Amniotic stem cell (primary cell): ENCODE measurements around the gene SASS6.

Source experiments
- DNase-seq: peaks from one replicate; lab custom pipeline; 2025; lab: John Stamatoyannopoulos, UW

SASS6 gene, protein sequence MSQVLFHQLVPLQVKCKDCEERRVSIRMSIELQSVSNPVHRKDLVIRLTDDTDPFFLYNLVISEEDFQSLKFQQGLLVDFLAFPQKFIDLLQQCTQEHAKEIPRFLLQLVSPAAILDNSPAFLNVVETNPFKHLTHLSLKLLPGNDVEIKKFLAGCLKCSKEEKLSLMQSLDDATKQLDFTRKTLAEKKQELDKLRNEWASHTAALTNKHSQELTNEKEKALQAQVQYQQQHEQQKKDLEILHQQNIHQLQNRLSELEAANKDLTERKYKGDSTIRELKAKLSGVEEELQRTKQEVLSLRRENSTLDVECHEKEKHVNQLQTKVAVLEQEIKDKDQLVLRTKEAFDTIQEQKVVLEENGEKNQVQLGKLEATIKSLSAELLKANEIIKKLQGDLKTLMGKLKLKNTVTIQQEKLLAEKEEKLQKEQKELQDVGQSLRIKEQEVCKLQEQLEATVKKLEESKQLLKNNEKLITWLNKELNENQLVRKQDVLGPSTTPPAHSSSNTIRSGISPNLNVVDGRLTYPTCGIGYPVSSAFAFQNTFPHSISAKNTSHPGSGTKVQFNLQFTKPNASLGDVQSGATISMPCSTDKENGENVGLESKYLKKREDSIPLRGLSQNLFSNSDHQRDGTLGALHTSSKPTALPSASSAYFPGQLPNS

DNA sequence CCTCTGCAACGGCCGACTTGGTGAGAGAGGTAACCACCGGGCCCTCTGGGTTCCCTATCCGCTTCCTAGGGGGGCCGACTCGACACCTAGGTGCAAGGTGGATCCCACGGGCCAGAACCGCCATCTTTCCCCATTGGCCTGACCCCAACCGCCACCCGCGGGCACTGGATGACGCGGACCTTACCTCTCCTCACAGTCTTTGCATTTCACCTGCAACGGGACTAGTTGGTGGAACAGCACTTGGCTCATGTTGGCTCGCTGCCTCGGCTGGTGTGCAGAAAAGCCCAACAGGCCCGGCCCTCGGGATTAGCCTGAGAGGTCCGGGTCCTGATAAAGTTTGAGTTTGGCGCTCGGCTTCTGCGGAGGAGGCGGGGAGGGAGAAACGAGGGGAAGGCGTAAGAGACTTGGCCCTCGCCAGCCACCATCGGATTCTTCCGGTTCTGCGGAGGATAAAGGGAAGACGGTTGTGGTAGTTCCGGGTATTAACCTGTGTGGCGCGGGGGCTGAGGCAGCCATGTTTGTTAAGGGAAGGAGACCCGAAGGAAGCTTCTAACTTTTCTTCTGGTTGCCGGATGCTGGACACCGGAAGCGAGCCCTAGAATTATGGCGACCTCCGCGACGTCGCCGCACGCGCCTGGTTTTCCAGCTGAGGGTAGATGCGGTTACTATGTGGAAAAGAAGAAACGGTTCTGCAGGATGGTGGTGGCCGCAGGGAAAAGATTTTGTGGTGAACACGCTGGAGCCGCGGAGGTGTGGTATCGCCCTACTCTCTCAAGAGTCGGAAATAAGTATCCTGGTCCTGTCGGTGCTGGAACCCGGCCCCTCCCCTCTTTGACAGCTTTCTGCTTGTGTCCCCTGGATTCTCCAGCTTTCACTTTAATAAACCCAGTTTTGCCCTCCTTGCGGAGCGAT lies at the start of gene SASS6, which contains the start of gene TRMT13:
TSS of gene SASS6 (minus strand) at position 365 of the 912 bp plus-strand sequence. CDS start at position 249, 116 bp downstream.
TSS of gene TRMT13 (plus strand) at position 598 of the 912 bp plus-strand sequence. CDS start at position 604, 6 bp downstream.
- peak; percentile 96 for DNase-seq

DNA sequence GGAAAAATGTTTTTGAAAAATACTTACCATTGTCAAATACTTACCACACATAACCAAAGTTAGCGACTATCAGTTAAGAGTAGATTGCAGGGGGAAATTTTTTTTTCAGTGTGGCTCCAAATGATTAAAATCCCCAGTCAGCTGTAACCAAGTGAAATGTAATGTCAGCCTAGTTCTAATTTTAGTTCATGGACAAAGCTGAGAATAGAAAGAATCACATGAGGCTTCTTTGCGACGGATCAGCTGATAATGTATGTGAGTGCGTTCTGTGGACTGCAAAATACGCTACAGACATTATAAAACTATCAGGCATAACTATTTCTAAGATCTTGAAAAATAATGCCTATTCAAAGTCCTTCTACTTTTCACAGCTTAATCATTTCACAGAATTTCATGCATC lies 45.4 kb upstream of the SASS6 start, which contains the start of gene LRRC39:
TSS of gene LRRC39 (minus strand) at position 166 of the 400 bp plus-strand sequence. CDS start 9,740 bp downstream, outside the sequence.
- DNase-seq = no peak

DNA sequence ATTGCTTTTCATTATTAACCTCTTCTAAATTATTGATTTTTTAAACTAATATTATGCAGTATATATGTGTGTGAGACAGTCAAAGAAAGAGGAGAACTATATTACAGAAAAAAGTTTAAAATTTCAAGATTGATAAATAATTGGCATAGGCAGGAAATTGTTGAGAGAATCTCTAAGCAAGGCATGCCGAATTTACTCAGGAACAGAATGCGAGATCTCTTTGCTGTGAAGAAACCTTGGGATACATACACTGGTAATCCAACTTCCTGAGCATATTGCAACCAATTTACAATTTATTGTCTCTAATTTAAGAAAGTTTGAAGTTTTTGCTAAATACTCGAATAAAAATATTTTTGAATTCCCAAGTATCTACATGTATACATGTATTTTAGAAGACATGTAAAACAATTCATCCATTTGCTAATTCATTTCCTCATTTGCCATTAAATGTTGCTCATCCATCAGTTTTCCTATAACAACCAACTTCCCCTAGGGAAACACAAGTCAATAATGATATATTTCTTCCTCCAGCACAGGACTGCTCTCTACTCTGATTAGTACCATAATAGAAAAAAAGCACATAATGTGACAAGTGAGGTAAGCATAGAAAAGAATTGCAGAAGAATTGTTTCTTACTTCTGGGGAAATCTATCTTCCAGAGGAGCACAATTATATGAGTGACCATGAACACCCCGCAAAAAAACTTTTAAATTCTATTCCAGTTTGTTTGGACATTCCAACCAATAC lies 44.7 kb upstream of the SASS6 start:
- DNase-seq = no peak

- DNase-seq = no peak
Observed at GRCh38 chr1:100168051-100168450, 35.3 kb upstream of the SASS6 start.

- DNase-seq = no peak
Observed at GRCh38 chr1:100164702-100165101, 32.0 kb upstream of the SASS6 start.

- no peak for DNase-seq
Observed at GRCh38 chr1:100164216-100164615, 31.5 kb upstream of the SASS6 start.

- no peak for DNase-seq
Observed at GRCh38 chr1:100162881-100163280, 30.2 kb upstream of the SASS6 start.

DNA sequence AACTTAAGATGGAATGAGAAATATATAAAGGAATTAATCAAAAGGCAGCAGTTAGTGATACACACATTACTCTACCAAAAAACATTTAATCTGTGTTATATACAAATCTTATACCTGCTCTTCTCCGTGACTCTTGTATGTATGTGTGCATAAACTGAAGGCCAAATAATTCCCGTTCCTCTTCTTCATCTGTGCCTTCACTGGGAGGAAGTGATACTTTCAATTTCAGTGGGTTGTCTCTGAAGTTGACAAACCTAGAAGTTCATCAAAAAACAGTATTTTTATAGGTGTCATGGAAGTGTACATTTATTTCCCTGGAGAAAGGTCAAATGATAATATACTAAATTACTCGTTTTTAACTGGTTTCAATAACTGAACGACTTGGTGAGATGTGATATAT lies 19.5 kb upstream of the SASS6 start:
- DNase-seq = no peak

DNA sequence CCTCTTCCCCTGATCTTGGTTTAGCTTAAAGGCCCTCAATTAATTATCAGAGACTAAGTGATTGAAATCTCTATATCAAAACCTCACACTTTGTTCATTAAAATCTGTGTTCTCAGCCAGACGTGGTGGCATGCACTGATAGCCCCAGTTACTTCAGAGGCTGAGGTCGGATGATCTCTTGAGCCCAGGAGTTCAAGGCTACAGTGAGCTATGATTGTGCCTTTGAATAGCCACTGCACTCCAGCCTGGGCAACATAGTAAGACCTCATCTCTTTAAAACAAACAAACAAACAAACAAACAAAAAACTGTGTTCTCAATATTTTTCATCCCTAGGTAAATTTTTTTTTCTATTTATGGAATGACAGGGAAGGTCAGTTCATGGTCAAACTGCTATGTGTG lies 18.9 kb upstream of the SASS6 start:
- no peak for DNase-seq

GRCh38 chr1:100147875-100148274 lies 15.1 kb upstream of the SASS6 start:
- no peak for DNase-seq

GRCh38 chr1:100146958-100147357 lies 14.2 kb upstream of the SASS6 start:
- DNase-seq = no peak

DNA sequence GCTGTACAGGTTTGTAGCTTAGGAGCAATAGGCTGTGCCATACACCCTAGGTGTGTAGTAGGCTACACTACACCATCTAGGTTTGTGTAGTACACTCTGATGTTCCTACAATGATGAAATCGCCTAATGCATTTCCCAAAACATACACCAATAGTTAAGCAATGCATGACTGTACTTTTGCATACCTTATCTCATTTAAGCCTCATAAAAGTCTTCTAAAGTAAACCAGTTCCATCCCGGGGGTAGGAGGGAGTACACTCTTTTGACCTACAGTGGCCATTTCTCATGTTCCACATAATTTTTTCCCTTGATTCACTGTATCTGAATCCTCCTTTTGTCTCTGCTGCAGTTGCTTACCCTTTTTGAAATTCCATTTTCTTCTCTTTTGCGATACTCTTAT lies 12.4 kb upstream of the SASS6 start:
- no peak for DNase-seq

DNA sequence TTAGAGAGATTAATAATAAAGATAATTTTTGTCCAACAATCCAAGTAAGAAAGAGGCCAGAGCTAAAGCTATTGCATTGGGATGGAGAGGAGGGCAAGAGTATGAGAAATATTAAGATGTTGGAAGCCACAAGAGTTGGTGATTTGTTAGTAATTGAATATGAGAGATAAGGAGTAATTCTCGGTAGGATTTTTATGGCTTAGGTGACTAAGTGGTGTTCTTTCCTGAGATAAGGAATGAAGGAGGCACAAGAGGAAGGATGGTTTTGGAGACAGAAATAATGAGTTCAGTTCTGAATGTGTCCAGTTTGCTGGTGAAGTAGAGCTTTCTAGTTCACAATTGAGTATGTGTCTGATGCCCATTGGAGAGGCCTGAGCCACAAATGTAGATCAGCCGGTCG lies 9.6 kb upstream of the SASS6 start:
- no peak for DNase-seq

DNA sequence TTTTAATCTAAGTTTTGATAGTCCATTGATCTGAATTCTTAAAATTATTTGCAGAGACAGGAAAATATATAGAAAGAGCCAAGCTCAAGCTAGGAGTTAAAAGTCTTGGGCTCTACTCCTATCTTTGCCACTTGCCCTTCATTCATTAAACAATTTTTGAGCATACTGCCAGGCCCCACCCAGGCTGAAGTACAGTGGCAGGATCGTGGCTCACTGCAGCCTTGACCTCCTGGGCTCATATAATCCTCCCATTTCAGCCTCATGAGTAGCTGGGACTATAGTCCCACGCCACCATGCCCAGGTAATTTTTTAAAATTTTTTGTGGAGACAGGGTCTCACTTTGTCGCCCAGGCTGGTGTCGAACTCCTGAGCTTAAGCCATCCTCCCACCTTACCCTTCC lies 8.5 kb upstream of the SASS6 start:
- no peak for DNase-seq

DNA sequence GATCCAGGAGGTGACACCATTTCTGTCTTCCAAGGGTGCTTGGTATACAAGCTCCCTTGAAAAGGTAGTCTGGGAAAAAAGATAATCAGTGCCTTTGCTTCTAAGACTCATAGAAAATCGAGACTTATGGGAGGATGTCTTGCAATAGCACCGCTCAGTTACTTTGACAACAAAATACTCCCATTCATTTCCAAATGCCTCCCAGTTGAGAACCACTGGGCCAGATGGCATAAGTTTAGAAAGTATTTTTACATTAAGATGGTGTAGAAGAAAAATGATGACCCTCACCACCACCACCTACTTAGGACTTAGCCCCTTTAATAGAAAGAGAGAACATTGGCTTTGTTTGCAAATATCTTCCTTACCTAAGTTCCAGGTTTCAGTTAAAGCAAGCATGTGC lies 4.9 kb upstream of the SASS6 start:
- no peak for DNase-seq

GRCh38 chr1:100134872-100135271 lies 2.1 kb upstream of the SASS6 start:
- DNase-seq = no peak

- DNase-seq = no peak
Observed at GRCh38 chr1:100131623-100132022, 1.1 kb downstream of the SASS6 start.

DNA sequence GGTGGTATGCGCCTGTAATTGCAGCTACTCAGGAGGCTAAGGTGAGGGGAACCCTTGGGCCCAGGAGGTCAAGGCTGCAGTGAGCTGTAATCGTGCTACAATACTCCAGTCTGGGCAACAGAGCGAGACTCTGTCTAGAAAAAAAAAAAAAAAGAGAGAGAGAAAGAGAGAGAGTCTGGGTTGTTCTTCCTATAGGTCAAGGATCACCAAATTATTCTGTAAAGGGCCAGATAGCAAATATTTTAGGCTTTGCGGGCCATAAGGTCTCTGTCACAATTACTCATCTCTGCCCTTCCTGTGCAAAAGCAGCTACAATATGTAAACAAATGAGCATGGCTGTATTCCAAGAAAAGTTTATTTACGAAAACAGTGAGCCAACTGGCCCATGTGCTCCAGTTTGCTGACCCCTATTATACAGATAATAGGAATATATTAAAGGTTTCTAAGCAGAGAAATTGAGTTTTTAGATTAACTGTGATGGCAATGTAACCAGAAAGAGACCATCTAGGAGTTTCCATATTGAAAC lies 2.1 kb downstream of the SASS6 start:
- no peak for DNase-seq

GRCh38 chr1:100127226-100127625 lies 5.5 kb downstream of the SASS6 start:
- DNase-seq = no peak

- no peak for DNase-seq
Observed at GRCh38 chr1:100122177-100122576, 10.6 kb downstream of the SASS6 start.

DNA sequence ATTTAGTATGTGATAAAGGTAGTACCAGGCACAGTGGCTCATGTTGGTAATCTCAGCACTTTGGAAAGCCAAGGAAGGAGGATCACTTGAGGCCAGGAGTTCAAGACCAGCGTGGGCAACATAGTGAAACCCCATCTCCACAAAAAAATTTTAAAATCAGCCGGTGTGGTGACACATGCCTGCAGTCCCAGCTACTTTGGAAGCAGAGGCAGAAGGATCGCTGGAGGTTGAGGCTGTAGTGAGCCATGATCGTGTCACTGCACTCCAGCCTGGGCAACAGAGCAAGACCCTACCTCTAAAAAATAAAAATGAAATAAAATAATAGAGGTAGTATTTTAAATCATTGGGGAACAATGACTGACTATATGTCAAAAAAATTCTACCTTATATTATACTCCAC lies 17.2 kb downstream of the SASS6 start:
- DNase-seq = no peak
